HFF-Myc (cell line): ENCODE measurements around the gene CAPN2.

ENCODE experiments used
- DNase-seq: peaks from one replicate; pipeline ENCODE4 v3.0.0-alpha.2; 2011; ENCODE audit warnings: low read depth; ENCODE audit errors: extremely low read depth
- H3K4me3 ChIP-seq: replicated peaks from 2 replicates; pipeline ENCODE4 v1.5.1; 2011; ENCODE audit warnings: low read depth, mild to moderate bottlenecking, control low read depth, low read length
- TF ChIP-seq, protein P1 (sequence below): IDR thresholded peaks from 2 replicates; pipeline ENCODE4 v1.5.1; 2012; ENCODE audit warnings: mild to moderate bottlenecking, low read depth, low read length, control low read depth; ENCODE audit errors: missing control alignments

Gene CAPN2

GRCh38 chr1:223820515-223820858 lies 108.1 kb downstream of the CAPN2 start:
- DNase-seq = no peak
- TF ChIP-seq, protein P1, sequence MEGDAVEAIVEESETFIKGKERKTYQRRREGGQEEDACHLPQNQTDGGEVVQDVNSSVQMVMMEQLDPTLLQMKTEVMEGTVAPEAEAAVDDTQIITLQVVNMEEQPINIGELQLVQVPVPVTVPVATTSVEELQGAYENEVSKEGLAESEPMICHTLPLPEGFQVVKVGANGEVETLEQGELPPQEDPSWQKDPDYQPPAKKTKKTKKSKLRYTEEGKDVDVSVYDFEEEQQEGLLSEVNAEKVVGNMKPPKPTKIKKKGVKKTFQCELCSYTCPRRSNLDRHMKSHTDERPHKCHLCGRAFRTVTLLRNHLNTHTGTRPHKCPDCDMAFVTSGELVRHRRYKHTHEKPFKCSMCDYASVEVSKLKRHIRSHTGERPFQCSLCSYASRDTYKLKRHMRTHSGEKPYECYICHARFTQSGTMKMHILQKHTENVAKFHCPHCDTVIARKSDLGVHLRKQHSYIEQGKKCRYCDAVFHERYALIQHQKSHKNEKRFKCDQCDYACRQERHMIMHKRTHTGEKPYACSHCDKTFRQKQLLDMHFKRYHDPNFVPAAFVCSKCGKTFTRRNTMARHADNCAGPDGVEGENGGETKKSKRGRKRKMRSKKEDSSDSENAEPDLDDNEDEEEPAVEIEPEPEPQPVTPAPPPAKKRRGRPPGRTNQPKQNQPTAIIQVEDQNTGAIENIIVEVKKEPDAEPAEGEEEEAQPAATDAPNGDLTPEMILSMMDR = no peak
- no peak overlapping the region for H3K4me3 ChIP-seq

GRCh38 chr1:223820971-223821370 lies 108.6 kb downstream of the CAPN2 start:
- TF ChIP-seq, protein P1 = no peak
- H3K4me3 ChIP-seq = no peak overlapping the region
- DNase-seq = no peak

GRCh38 chr1:223824287-223824686 lies 111.9 kb downstream of the CAPN2 start:
- DNase-seq = no peak
- TF ChIP-seq, protein P1 = no peak
- H3K4me3 ChIP-seq = no peak overlapping the region

GRCh38 chr1:223824712-223825111 lies 112.4 kb downstream of the CAPN2 start:
- TF ChIP-seq, protein P1 = no peak
- no peak for DNase-seq
- no peak overlapping the region for H3K4me3 ChIP-seq
